ENCODE data around the gene ZNF831.

ZNF831 gene

DNA sequence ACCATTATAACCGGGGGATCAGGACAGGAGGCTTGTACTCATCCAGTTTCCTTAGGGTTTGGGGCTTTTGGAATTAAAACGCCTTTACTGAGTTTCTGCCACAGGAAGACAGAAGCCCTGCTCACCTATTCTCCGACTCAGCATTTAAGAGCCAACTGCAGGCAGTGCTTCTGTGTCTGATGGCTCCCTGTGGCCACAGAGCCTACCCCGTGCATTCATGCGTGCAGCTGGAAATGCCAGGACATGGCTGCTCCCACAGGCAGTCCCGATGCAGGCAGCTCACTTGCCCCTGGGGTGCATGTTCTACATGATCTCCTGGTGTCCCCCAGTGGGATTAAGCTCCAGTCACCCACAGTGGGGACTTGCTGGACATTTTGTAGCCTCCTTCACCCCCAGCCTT lies 22.2 kb downstream of the ZNF831 start:
- peaks cover 24 to 45% (median 37%) of the 10 kb centered on the region in 10 experiments for H3K4me1 ChIP-seq
- H3K9ac ChIP-seq, result no peak overlapping the region
- H3K9me3 ChIP-seq (replicated peaks in 1 of 11), result peaks cover 0 to 10% (median 0%) of the 10 kb centered on the region in 11 experiments; a peak in 4 of 22 replicates
- no peak overlapping the region for H3K27ac ChIP-seq
- no peak for TF ChIP-seq Cebpa-rat (IDR thresholded peaks at IDR 0.05)
- H3K4me2 ChIP-seq, result peak overlapping the region in 10 of 11 experiments; percentile 48 to 87 (median 70); a peak in 19 of 22 replicates
- no peaks in the 10 kb centered on the region; a peak in 1 of 22 replicates for H4K20me1 ChIP-seq
- H3K36me3 ChIP-seq, result no peaks in the 10 kb centered on the region
- H3K4me3 ChIP-seq, result no peak overlapping the region
- peaks cover 0 to 7% (median 0%) of the 10 kb centered on the region in 11 experiments; a peak in 5 of 22 replicates for H3K27me3 ChIP-seq

DNA sequence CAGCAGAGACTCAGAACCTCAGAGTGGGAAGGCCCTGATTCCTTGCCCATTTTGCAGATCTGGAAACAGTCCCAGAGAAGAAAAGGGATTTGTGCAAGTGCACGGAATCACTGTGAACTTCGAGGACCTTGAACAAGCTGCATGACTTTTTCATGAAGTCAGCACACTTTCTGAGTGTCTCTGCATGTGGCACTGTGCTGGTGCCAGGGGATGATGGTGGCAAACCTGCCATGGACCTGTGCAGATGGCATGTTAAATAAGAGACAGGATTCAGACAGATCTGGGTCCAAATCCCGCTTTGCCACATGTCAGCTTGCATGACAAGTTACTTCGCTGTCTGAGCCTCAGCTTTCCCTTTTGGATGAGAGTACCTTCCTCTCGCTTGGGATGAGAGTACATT lies 26.8 kb downstream of the ZNF831 start:
- H3K4me1 ChIP-seq, result peaks cover 6 to 42% (median 34%) of the 10 kb centered on the region in 10 experiments; a peak in 19 of 20 replicates
- peaks cover 0 to 9% (median 0%) of the 10 kb centered on the region in 11 experiments; a peak in 1 of 22 replicates for H4K20me1 ChIP-seq
- no peak overlapping the region for H3K9ac ChIP-seq
- H3K27me3 ChIP-seq, result peaks cover 8 to 19% (median 12%) of the 10 kb centered on the region in 11 experiments; a peak in 18 of 22 replicates
- no peaks in the 10 kb centered on the region; a peak in 1 of 22 replicates for H3K9me3 ChIP-seq (replicated peaks in 1 of 11)
- H3K4me3 ChIP-seq, result no peak overlapping the region
- TF ChIP-seq Cebpa-rat (IDR thresholded peaks at IDR 0.05), result no peak
- H3K36me3 ChIP-seq, result no peaks in the 10 kb centered on the region
- H3K27ac ChIP-seq, result no peak overlapping the region
- H3K4me2 ChIP-seq, result no peak overlapping the region

DNA sequence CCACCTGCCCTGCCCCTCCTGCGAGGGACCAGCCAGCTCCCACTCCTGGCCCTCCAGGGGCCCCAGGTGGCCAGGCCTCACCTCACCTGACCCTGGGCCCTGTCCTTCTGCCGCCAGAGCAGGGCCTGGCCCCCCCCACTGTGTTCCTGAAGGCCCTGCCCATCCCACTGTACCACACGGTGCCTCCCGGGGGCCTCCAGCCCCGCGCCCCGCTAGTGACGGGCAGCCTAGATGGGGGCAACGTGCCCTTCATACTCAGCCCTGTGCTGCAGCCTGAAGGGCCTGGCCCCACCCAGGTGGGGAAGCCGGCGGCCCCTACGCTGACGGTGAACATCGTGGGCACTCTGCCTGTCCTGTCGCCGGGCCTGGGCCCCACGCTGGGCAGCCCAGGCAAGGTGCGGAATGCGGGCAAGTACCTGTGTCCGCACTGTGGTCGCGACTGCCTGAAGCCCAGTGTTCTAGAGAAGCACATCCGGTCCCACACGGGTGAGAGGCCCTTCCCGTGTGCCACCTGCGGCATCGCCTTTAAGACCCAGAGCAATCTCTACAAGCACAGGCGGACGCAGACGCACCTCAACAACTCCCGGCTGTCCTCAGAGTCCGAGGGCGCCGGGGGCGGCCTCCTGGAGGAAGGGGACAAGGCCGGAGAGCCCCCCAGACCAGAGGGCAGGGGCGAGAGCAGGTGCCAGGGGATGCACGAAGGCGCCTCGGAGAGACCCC lies 27.6 kb downstream of the ZNF831 start:
- Histone ChIP-seq H3K9ac (no peak overlapping the region), H4K20me1 (peaks cover 0 to 9% (median 0%) of the 10 kb centered on the region in 11 experiments; a peak in 1 of 22 replicates), H3K9me3 (replicated peaks in 1 of 11) (no peaks in the 10 kb centered on the region; a peak in 1 of 22 replicates), H3K4me1 (peaks cover 5 to 42% (median 34%) of the 10 kb centered on the region in 10 experiments; a peak in 16 of 20 replicates), H3K27me3 (peaks cover 8 to 19% (median 12%) of the 10 kb centered on the region in 11 experiments; a peak in 18 of 22 replicates), H3K4me2 (no peak overlapping the region), H3K4me3 (no peak overlapping the region), H3K36me3 (no peaks in the 10 kb centered on the region), H3K27ac (no peak overlapping the region)
- no peak for TF ChIP-seq Cebpa-rat (IDR thresholded peaks at IDR 0.05)

DNA sequence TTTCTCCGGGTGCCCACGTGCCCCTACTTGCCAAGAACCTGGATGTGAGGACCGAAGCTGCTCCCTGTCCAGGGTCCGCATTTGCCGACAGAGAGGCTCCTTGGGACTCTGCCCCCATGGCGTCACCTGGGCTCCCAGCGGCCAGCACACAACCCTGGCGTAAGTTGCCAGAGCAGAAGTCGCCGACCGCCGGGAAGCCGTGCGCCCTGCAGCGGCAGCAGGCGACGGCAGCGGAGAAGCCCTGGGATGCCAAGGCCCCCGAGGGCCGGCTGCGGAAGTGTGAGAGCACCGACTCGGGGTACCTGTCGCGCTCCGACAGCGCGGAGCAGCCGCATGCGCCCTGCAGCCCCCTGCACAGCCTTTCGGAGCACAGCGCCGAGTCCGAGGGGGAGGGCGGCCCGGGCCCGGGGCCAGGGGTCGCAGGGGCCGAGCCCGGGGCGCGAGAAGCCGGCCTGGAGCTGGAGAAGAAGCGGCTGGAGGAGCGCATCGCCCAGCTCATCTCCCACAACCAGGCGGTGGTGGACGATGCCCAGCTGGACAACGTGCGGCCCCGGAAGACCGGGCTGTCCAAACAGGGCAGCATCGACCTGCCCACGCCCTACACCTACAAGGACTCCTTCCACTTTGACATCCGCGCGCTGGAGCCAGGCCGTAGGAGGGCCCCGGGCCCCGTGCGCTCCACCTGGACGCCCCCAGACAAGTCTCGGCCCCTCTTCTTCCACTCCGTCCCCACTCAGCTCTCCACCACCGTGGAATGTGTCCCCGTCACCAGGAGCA lies 28.3 kb downstream of the ZNF831 start:
- no peak for TF ChIP-seq Cebpa-rat (IDR thresholded peaks at IDR 0.05)
- H4K20me1 ChIP-seq, result peaks cover 0 to 9% (median 0%) of the 10 kb centered on the region in 11 experiments; a peak in 1 of 22 replicates
- H3K4me1 ChIP-seq, result peaks cover 5 to 47% (median 33%) of the 10 kb centered on the region in 10 experiments; a peak in 16 of 20 replicates
- no peaks in the 10 kb centered on the region for H3K36me3 ChIP-seq
- peaks cover 8 to 19% (median 12%) of the 10 kb centered on the region in 11 experiments; a peak in 18 of 22 replicates for H3K27me3 ChIP-seq
- H3K4me2 ChIP-seq, result 0 out of 22 replicates have a peak overlapping the region, but pooled peaks of 1 of the 11 experiments have one; percentile 88
- H3K4me3 ChIP-seq, result no peak overlapping the region
- H3K27ac ChIP-seq, result no peak overlapping the region
- H3K9ac ChIP-seq, result no peak overlapping the region
- no peaks in the 10 kb centered on the region; a peak in 1 of 22 replicates for H3K9me3 ChIP-seq (replicated peaks in 1 of 11)

DNA sequence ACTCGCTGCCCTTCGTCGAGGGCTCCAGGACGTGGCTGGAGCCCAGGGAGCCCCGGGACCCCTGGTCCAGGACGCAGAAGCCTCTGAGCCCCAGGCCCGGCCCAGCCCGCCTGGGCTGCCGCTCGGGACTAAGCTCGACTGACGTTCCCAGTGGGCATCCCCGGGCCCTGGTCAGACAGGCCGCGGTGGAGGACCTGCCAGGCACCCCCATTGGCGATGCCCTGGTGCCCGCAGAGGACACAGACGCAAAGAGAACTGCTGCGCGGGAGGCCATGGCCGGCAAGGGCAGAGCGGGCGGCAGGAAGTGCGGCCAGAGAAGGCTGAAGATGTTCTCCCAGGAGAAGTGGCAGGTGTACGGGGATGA lies 28.9 kb downstream of the ZNF831 start:
- peaks cover 0 to 9% (median 0%) of the 10 kb centered on the region in 11 experiments; a peak in 1 of 22 replicates for H4K20me1 ChIP-seq
- H3K4me2 ChIP-seq, result peak overlapping the region in 5 of 11 experiments; percentile 71 to 96 (median 87); a peak in 4 of 22 replicates
- H3K9ac ChIP-seq, result no peak overlapping the region
- no peaks in the 10 kb centered on the region for H3K36me3 ChIP-seq
- no peak overlapping the region for H3K27ac ChIP-seq
- peaks cover 5 to 51% (median 33%) of the 10 kb centered on the region in 10 experiments; a peak in 16 of 20 replicates for H3K4me1 ChIP-seq
- no peak for TF ChIP-seq Cebpa-rat (IDR thresholded peaks at IDR 0.05)
- peaks cover 8 to 19% (median 12%) of the 10 kb centered on the region in 11 experiments; a peak in 18 of 22 replicates for H3K27me3 ChIP-seq
- H3K9me3 ChIP-seq (replicated peaks in 1 of 11), result no peaks in the 10 kb centered on the region; a peak in 1 of 22 replicates
- H3K4me3 ChIP-seq, result no peak overlapping the region

DNA sequence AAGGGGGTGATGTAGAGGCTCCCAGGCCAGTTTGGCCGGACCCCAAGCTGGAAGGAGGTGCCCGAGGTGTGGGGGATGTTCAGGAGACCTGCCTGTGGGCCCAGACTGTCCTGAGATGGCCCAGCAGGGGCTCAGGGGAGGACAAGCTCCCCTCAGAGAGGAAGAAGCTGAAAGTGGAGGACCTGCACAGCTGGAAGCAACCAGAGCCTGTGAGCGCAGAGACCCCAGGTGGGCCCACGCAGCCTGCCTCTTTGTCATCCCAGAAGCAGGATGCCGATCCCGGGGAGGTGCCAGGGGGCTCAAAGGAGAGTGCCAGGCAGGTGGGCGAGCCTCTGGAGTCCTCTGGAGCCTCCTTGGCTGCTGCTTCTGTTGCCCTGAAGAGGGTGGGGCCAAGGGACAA lies 29.7 kb downstream of the ZNF831 start:
- Histone ChIP-seq H3K9me3 (replicated peaks in 1 of 11) (no peaks in the 10 kb centered on the region; a peak in 1 of 22 replicates), H4K20me1 (peaks cover 0 to 9% (median 0%) of the 10 kb centered on the region in 11 experiments; a peak in 1 of 22 replicates), H3K4me3 (no peak overlapping the region), H3K27me3 (peaks cover 8 to 19% (median 12%) of the 10 kb centered on the region in 11 experiments; a peak in 18 of 22 replicates), H3K36me3 (no peaks in the 10 kb centered on the region), H3K4me1 (peaks cover 5 to 51% (median 33%) of the 10 kb centered on the region in 10 experiments; a peak in 16 of 20 replicates), H3K27ac (peak overlapping the region in 1 of 11 experiments; percentile 75; a peak in 3 of 22 replicates), H3K9ac (0 out of 22 replicates have a peak overlapping the region, but pooled peaks of 1 of the 11 experiments have one; percentile 31), H3K4me2 (peak overlapping the region in 8 of 11 experiments; percentile 71 to 96 (median 83); a peak in 14 of 22 replicates)
- TF ChIP-seq Cebpa-rat (IDR thresholded peaks at IDR 0.05), result no peak

DNA sequence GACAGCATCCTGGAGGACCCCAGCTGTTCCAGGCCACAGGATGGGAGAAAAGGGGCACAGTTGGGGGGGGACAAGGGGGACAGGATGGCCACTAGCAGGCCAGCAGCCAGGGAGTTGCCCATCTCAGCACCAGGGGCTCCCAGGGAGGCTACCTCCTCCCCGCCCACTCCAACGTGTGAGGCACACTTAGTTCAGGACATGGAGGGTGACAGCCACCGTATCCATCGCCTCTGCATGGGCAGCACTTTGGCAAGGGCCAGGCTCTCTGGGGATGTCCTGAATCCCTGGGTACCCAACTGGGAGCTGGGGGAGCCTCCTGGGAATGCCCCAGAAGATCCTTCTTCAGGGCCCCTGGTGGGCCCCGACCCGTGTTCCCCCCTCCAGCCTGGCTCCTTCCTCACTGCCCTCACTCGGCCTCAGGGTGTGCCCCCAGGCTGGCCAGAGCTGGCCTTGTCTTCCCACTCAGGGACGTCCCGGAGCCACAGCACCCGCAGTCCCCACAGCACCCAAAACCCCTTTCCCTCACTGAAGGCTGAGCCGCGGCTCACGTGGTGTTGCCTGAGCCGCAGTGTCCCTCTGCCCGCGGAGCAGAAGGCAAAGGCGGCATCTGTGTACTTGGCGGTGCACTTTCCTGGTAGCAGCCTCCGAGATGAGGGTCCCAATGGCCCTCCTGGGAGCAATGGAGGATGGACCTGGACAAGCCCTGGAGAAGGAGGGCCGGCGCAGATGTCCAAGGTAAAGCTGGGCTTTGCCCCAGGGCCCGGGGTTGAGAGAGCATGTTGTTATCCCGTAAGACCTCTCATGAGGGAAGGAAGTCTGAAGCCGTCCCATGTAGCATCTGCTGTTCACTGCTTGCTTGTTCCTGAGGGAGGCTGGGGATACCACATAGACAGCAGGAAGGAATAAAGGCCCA lies 30.7 kb downstream of the ZNF831 start:
- Histone ChIP-seq H4K20me1 (peaks cover 0 to 9% (median 0%) of the 10 kb centered on the region in 11 experiments; a peak in 1 of 22 replicates), H3K4me1 (peaks cover 5 to 51% (median 33%) of the 10 kb centered on the region in 10 experiments; a peak in 16 of 20 replicates), H3K4me2 (peak overlapping the region in 10 of 11 experiments; percentile 22 to 96 (median 76); a peak in 19 of 22 replicates), H3K27ac (peak overlapping the region in 4 of 11 experiments; percentile 65 to 75 (median 73); a peak in 8 of 22 replicates), H3K27me3 (peaks cover 8 to 19% (median 12%) of the 10 kb centered on the region in 11 experiments; a peak in 18 of 22 replicates), H3K9ac (peak overlapping the region in 3 of 11 experiments; percentile 7 to 40 (median 20); a peak in 4 of 22 replicates), H3K36me3 (no peaks in the 10 kb centered on the region), H3K4me3 (no peak overlapping the region), H3K9me3 (replicated peaks in 1 of 11) (peaks cover 0 to under 1% (median 0%) of the 10 kb centered on the region in 11 experiments; a peak in 3 of 22 replicates)
- no peak for TF ChIP-seq Cebpa-rat (IDR thresholded peaks at IDR 0.05)
